Naive thymus-derived CD8-positive, alpha-beta T cell (primary cell): ENCODE measurements around the gene NRF1. TPM values are rescaled to one million over a fixed set of nuclear protein-coding genes. Genes with fewer than 3 reads are reported as not detected.
"Not testable (repeated sequence)": the region's sequence is repeated elsewhere in the genome, so short reads cannot be mapped to it uniquely, and the experiment has no call there.

ENCODE experiments used
- ATAC-seq, 2 donors: fragments of 150-1000 bp; cut with Tn5 transposase in 1 of 2; sonication (Bioruptor Pico), chemical (Tn5 transposase) in 1 of 2; 1 replicate in 1 of 2; 2 replicates in 1 of 2; pipeline ENCODE4 v1.10.0; 2021; ENCODE audit warnings: mild to moderate bottlenecking in 2 of 2, moderate library complexity in 2 of 2
- POLR2A ChIA-PET: fragments of 350-600 bp; sonication (Branson Sonifier 250); formaldehyde crosslinking; loops from one replicate; lab custom pipeline; 2021; ENCODE audit warnings: antibody characterized with exemption; lab: Charles Lee
- DNase-seq, 10 donors: peaks; one replicate each; pipeline versions ENCODE4 v3.0.0 to v3.0.0-alpha.2; 2020 to 2022
- H3K27ac Mint-ChIP-seq, 10 donors: one replicate each; pipeline ENCODE4 v1.8.0; 2020 to 2022; ENCODE audit warnings: mild to moderate bottlenecking in 10 of 10, mixed read lengths in 10 of 10, moderate library complexity in 4 of 10, inconsistent platforms in 1 of 10
- H3K27me3 Mint-ChIP-seq, 5 donors: one replicate each; pipeline ENCODE4 v1.8.0; 2021 to 2022; ENCODE audit warnings: mixed read lengths in 5 of 5
- H3K36me3 Mint-ChIP-seq, 3 donors: one replicate each; pipeline ENCODE4 v1.8.0; 2020 to 2022; ENCODE audit warnings: mixed read lengths in 3 of 3, mild to moderate bottlenecking in 2 of 3, inconsistent platforms in 1 of 3
- H3K4me1 Mint-ChIP-seq, 4 donors: one replicate each; pipeline ENCODE4 v1.8.0; 2021 to 2022; ENCODE audit warnings: mixed read lengths in 4 of 4
- H3K4me3 Mint-ChIP-seq, 10 donors: one replicate each; pipeline ENCODE4 v1.8.0; 2020 to 2022; ENCODE audit warnings: mild to moderate bottlenecking in 10 of 10, mixed read lengths in 10 of 10, moderate library complexity in 6 of 10, inconsistent platforms in 1 of 10
- H3K9me3 Mint-ChIP-seq, 9 donors: one replicate each; pipeline ENCODE4 v1.8.0; 2020 to 2022; ENCODE audit warnings: mixed read lengths in 9 of 9, mild to moderate bottlenecking in 3 of 9, inconsistent platforms in 1 of 9, moderate library complexity in 1 of 9
- polyA plus RNA-seq, 3 donors: library from polyadenylated mRNA; unstranded; fragments of 300-500 nt; fragmentation: Illumina TruSeq; gene quantifications; one replicate each; pipeline ENCODE4 v1.2.3, GENCODE V29; 2021
- total RNA-seq, 8 experiments: library from RNA in 2 of 8; stranded (reverse) in 2 of 8; gene quantifications; one replicate each; pipeline ENCODE4 v1.2.3 and lab custom pipeline; 2021 to 2026

The NRF1 gene
- total and polyA plus RNA-seq, 5 experiments from 2014 or later: 11.7 to 45.0 (median 22.5) TPM

- ATAC-seq, DNase-seq, POLR2A ChIA-PET, H3K4me3 Mint-ChIP-seq, H3K4me1 Mint-ChIP-seq, H3K27ac Mint-ChIP-seq: not testable (repeated sequence)
- Mint-ChIP-seq H3K27me3 (peaks cover 3 to 14% (median 10%) of the 10 kb centered on the region in 5 donors), H3K36me3 (peaks cover 0 to 24% (median 8%) of the 10 kb centered on the region in 3 donors), H3K9me3 (peaks cover 0 to 44% (median 14%) of the 10 kb centered on the region in 9 donors)
Measured at GRCh38 chr7:129586179-129586578, 25.3 kb upstream of the NRF1 start.

DNA sequence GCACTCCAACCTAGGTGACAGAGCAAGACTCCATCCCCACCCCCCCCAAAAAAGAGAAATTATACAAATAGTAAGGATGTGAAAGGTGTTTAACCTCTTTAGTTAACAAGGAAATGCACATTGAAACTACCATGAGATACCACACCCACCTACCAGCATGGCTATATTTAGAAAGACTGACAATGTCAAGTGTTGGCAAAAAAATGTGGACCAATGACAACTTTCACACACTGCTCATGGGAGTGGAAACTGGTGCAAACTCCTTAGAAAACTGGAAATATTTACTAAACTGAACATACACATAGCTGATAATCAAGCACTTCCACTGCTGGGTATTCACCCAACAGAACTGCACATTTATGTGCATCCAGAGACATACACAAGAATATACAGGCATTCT lies 23.3 kb upstream of the NRF1 start:
- POLR2A ChIA-PET: no interaction called here
- H3K9me3 Mint-ChIP-seq: peaks cover 0 to 44% (median 14%) of the 10 kb centered on the region in 9 donors

GRCh38 chr7:129591868-129592267 lies 19.7 kb upstream of the NRF1 start:
- no peak for ATAC-seq
- Mint-ChIP-seq H3K4me1 (no peaks in the 10 kb centered on the region), H3K27me3 (peaks cover 0 to 11% (median 4%) of the 10 kb centered on the region in 5 donors), H3K36me3 (no peaks in the 10 kb centered on the region), H3K9me3 (peaks cover 0 to 16% (median 0%) of the 10 kb centered on the region in 9 donors), H3K27ac (no peak overlapping the region), H3K4me3 (no peak overlapping the region)
- POLR2A ChIA-PET: interaction anchor here (0.5 kb wide), 1 partner anchor 42 kb away, joined by 3 read pairs; no protein-coding TSS in a partner anchor
- DNase-seq: no peak

More for the DNA sequence above, 23.3 kb upstream of the NRF1 start:
- DNase-seq: no peak
- peaks cover 0 to 24% (median 8%) of the 10 kb centered on the region in 3 donors for H3K36me3 Mint-ChIP-seq
- H3K27ac Mint-ChIP-seq: no peak overlapping the region
- H3K4me3 Mint-ChIP-seq: no peak overlapping the region
- ATAC-seq: no peak
- H3K27me3 Mint-ChIP-seq: peaks cover 3 to 14% (median 10%) of the 10 kb centered on the region in 5 donors
- no peaks in the 10 kb centered on the region for H3K4me1 Mint-ChIP-seq

DNA sequence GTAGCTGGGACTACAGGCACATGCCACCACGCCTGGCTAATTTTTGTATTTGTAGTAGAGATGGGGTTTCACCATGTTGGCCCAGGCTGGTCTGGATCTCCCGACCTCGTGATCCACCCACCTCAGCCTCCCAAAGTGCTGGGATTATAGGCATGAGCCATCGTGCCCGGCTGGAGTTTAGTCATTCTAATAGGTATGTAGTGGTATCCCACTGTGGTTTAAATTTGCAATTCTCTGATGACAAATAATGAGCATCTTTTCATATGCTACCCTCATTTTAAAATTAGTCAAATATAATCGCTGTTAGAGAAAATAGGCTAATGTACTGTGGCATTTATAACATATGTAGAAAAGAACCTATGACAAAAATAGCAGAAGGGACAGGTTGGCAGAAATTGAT lies 15.1 kb upstream of the NRF1 start:
- ATAC-seq, H3K9me3 Mint-ChIP-seq, DNase-seq, H3K4me1 Mint-ChIP-seq, H3K4me3 Mint-ChIP-seq, POLR2A ChIA-PET, H3K27ac Mint-ChIP-seq, H3K36me3 Mint-ChIP-seq, H3K27me3 Mint-ChIP-seq: not testable (repeated sequence)

GRCh38 chr7:129597672-129598071 lies 13.8 kb upstream of the NRF1 start:
- ATAC-seq: no peak
- Mint-ChIP-seq H3K4me3 (no peak overlapping the region), H3K36me3 (no peaks in the 10 kb centered on the region), H3K27ac (no peak overlapping the region), H3K9me3 (no peaks in the 10 kb centered on the region), H3K27me3 (no peaks in the 10 kb centered on the region), H3K4me1 (peaks cover 0 to 6% (median 3%) of the 10 kb centered on the region in 4 donors)
- no peak for DNase-seq
- POLR2A ChIA-PET: interaction anchor here (0.6 to 0.7 kb wide), 2 partner anchors 55 to 147 kb away, joined by 5 to 6 read pairs; no protein-coding TSS in a partner anchor

DNA sequence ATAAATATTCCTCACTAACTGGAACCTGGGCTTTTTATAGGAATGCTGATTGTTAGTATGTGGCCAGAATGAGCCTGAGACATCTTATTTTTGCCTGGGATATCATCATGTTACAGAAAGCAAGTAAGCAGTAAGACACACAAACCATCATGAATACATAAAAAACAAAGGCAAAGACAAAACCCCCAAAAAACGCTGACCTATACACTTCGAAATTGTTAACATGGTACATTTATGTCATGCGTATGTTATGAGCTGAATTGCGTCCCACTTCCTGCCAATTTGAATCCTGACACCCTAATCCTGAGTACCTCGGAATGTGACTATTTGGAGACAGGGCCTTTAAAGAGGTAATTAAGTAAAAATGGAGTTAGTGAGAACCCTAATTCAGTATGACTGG lies 12.3 kb upstream of the NRF1 start:
- Mint-ChIP-seq H3K4me1 (peaks cover 0 to 12% (median 3%) of the 10 kb centered on the region in 4 donors), H3K27ac (no peak overlapping the region), H3K9me3 (no peaks in the 10 kb centered on the region), H3K4me3 (no peak overlapping the region), H3K27me3 (no peaks in the 10 kb centered on the region), H3K36me3 (no peaks in the 10 kb centered on the region)
- POLR2A ChIA-PET: no interaction called here
- DNase-seq: no peak
- ATAC-seq: no peak

- H3K4me1 Mint-ChIP-seq: peaks cover 14 to 37% (median 19%) of the 10 kb centered on the region in 4 donors
- H3K36me3 Mint-ChIP-seq, H3K4me3 Mint-ChIP-seq, POLR2A ChIA-PET, DNase-seq, H3K27me3 Mint-ChIP-seq, ATAC-seq, H3K27ac Mint-ChIP-seq, H3K9me3 Mint-ChIP-seq: not testable (repeated sequence)
Measured at GRCh38 chr7:129603594-129603993, 7.9 kb upstream of the NRF1 start.

GRCh38 chr7:129604021-129604420 lies 7.5 kb upstream of the NRF1 start:
- H3K4me3 Mint-ChIP-seq, H3K36me3 Mint-ChIP-seq, H3K9me3 Mint-ChIP-seq, H3K27me3 Mint-ChIP-seq, DNase-seq, ATAC-seq: not testable (repeated sequence)
- Mint-ChIP-seq H3K4me1 (peaks cover 14 to 39% (median 20%) of the 10 kb centered on the region in 4 donors), H3K27ac (peak overlapping the region in 1 of 10 donors; percentile 74)
- POLR2A ChIA-PET: interaction anchor here (0.8 kb wide), 1 partner anchor 8 kb away, joined by 4 read pairs; no protein-coding TSS in a partner anchor

- H3K4me3 Mint-ChIP-seq: no peak overlapping the region
- H3K4me1 Mint-ChIP-seq: peaks cover 18 to 47% (median 29%) of the 10 kb centered on the region in 4 donors
- DNase-seq (no peak), ATAC-seq (no peak)
- POLR2A ChIA-PET: interaction anchor here (0.5 to 0.8 kb wide), 3 partner anchors 8 to 410 kb away, joined by 3 to 4 read pairs (median 3); no protein-coding TSS in a partner anchor
- H3K27me3 Mint-ChIP-seq: no peaks in the 10 kb centered on the region
- peak overlapping the region in 4 of 10 donors; percentile 31 to 65 (median 51) for H3K27ac Mint-ChIP-seq
- peaks cover 0 to 9% (median 5%) of the 10 kb centered on the region in 3 donors for H3K36me3 Mint-ChIP-seq
- H3K9me3 Mint-ChIP-seq: no peaks in the 10 kb centered on the region
Measured at GRCh38 chr7:129604713-129605437, 6.6 kb upstream of the NRF1 start.

- DNase-seq (no peak), ATAC-seq (no peak)
- Mint-ChIP-seq H3K4me1 (peaks cover 16 to 54% (median 34%) of the 10 kb centered on the region in 4 donors), H3K36me3 (peaks cover 0 to 9% (median 5%) of the 10 kb centered on the region in 3 donors), H3K27me3 (no peaks in the 10 kb centered on the region), H3K9me3 (no peaks in the 10 kb centered on the region), H3K4me3 (no peak overlapping the region), H3K27ac (peak overlapping the region in 6 of 10 donors; percentile 6 to 74 (median 46))
- POLR2A ChIA-PET: no interaction called here
Measured at GRCh38 chr7:129605960-129606614, 5.4 kb upstream of the NRF1 start.

GRCh38 chr7:129606803-129607202 lies 4.7 kb upstream of the NRF1 start:
- peaks cover 0 to 9% (median 5%) of the 10 kb centered on the region in 3 donors for H3K36me3 Mint-ChIP-seq
- H3K27me3 Mint-ChIP-seq: no peaks in the 10 kb centered on the region
- H3K4me3 Mint-ChIP-seq: no peak overlapping the region
- no peak for DNase-seq
- H3K9me3 Mint-ChIP-seq: no peaks in the 10 kb centered on the region
- H3K27ac Mint-ChIP-seq: peak overlapping the region in 9 of 10 donors; percentile 0 to 77 (median 58)
- peaks cover 16 to 54% (median 35%) of the 10 kb centered on the region in 4 donors for H3K4me1 Mint-ChIP-seq
- POLR2A ChIA-PET: no interaction called here
- no peak for ATAC-seq

DNA sequence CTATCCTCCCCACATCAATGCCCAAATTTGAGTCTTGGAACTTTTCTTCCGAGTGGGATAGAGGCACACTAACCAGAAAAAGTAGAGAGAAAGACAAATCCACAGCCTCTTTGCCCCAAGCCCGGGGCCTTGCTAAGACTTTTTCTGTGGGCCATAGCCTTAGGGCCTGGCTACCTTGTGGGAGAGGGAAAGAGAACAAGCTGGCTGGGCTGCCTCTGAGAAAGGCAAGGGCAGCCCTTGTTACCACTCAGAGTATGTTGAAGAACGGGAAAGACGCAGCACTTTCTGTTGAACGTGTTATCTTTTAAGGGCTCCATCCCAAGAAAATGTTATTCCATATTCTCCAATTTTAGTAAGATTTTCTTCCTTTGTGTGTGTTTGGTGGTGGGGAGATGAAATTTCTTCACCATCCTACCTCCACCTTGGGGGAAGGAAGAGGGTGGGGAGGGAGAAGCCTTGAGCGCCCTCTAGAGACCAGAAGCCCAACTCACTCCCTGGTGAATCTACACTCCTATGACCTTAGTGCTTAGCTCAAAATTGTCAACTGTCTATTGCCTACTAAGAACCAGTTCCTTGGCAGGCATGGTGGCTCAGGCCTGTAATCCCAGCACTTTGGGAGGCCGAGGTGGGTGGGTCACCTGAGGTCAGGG lies 3.9 kb upstream of the NRF1 start:
- POLR2A ChIA-PET: no interaction called here
- ATAC-seq: no peak
- peaks cover 0 to 9% (median 5%) of the 10 kb centered on the region in 3 donors for H3K36me3 Mint-ChIP-seq
- no peaks in the 10 kb centered on the region for H3K27me3 Mint-ChIP-seq
- no peaks in the 10 kb centered on the region for H3K9me3 Mint-ChIP-seq
- peak overlapping the region in 7 of 10 donors; percentile 19 to 78 (median 58) for H3K27ac Mint-ChIP-seq
- H3K4me1 Mint-ChIP-seq: peaks cover 16 to 58% (median 36%) of the 10 kb centered on the region in 4 donors
- no peak overlapping the region for H3K4me3 Mint-ChIP-seq
- peak in 7 of 10 donors; percentile 9 to 43 (median 34) for DNase-seq
